Thyroid gland (tissue), 4 donors: ENCODE results near the gene IDH3G. TPM values are rescaled to one million over a fixed set of nuclear protein-coding genes. Genes with fewer than 3 reads are reported as not detected.

Source experiments
- DNase-seq, 2 donors: peaks; one replicate each; pipeline ENCODE4 v3.0.0-alpha.2; 2019
- H3K27ac ChIP-seq, 3 donors: fragments of 200-600 bp; sonication (generic); 1 replicate in 2 of 3; 2 replicates in 1 of 3; pipeline ENCODE4 v1.5.1; 2016 to 2019; ENCODE audit warnings: mild to moderate bottlenecking in 1 of 3, moderate library complexity in 1 of 3
- H3K27me3 ChIP-seq: fragments of 200-600 bp; sonication (generic); one replicate; pipeline ENCODE4 v1.5.1; 2019
- H3K36me3 ChIP-seq, 2 donors: fragments of 200-600 bp; sonication (generic); one replicate each; pipeline ENCODE4 v1.5.1; 2016 to 2019
- H3K4me1 ChIP-seq, 2 donors: fragments of 200-600 bp; sonication (generic); one replicate each; pipeline ENCODE4 v1.5.1; 2017 to 2019
- H3K4me3 ChIP-seq, 3 donors: fragments of 200-600 bp; sonication (generic); replicated peaks in 1 of 3; 1 replicate in 2 of 3; 2 replicates in 1 of 3; pipeline ENCODE4 v1.5.1; 2016; ENCODE audit warnings: mild to moderate bottlenecking in 1 of 3
- H3K9me3 ChIP-seq: fragments of 200-600 bp; sonication (generic); one replicate; pipeline ENCODE4 v1.5.1; 2017
- POLR2A ChIP-seq, 2 donors: fragments of 450-650 bp; IDR thresholded peaks; one replicate each; pipeline ENCODE4 v1.6.1; 2017; ENCODE audit warnings: antibody characterized with exemption in 2 of 2, mild to moderate bottlenecking in 2 of 2, moderate library complexity in 1 of 2
- WGBS, 2 donors: methylation state at CpG; one replicate each; pipeline ENCODE4 v1.1.5; 2017; 5-methylcytosine and 5-hydroxymethylcytosine counted together
- intact Hi-C: fragments of 100-400 bp; cut with DNase I; formaldehyde crosslinking; loops from one replicate; pipeline ENCODE4 v1.15.1; 2023
- total RNA-seq, 4 donors: library from RNA; depleted of rRNA; stranded (reverse); fragments of >200 nt; gene quantifications; one replicate each; pipeline ENCODE4 v1.2.3, GENCODE V29; 2016
- TF ChIP-seq, protein P1 (sequence below), 6 experiments: fragments of 200-600 bp in 3 of 6; fragments of 450-650 bp in 3 of 6; sonication (generic) in 3 of 6; IDR thresholded peaks; one replicate each; pipeline ENCODE4 v1.5.1; 2016 to 2019; ENCODE audit warnings: antibody characterized with exemption in 6 of 6, mild to moderate bottlenecking in 2 of 6, inconsistent platforms in 1 of 6, moderate library complexity in 1 of 6

Gene IDH3G
- total RNA-seq, 4 donors from 2014 or later = 77.7 to 148 (median 115) TPM

DNA sequence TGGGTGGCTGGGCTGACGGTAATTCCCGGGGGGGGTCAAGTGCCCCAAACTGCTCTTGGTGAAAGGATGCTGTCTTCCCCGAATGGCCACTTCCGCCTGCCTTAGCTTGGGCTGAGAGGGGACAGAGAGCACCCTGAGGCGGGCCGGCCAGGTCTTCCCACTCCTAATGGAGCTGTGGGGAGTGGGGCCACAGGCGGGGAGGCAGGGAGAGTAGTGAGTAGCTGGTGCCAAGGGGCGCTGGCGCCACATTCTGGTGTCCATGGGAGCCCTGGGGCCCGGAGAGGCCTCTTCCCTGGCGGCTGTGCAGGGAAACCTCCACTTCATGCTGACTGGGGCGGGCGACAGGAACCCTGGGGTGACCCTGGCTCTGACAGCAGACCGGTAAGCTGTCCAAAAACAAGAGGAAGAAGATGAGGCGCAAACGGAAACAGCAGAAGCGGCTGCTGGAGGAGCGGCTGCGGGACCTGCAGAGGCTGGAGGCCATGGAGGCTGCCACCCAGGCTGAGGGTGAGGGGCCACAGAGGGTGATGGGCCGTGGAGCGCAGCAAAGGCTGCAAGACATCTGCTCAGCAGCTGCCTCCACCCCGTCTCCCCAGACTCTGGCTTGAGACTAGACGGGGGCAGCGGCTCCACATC lies 10.7 kb downstream of the IDH3G start:
- Histone ChIP-seq H3K4me1 (no peaks in the 10 kb centered on the region), H3K4me3 (no peak overlapping the region), H3K36me3 (peaks cover 0 to 11% of the 10 kb centered on the region in 2 donors), H3K27me3 (no peaks in the 10 kb centered on the region), H3K9me3 (no peaks in the 10 kb centered on the region), H3K27ac (no peak overlapping the region)
- TF ChIP-seq, protein P1, sequence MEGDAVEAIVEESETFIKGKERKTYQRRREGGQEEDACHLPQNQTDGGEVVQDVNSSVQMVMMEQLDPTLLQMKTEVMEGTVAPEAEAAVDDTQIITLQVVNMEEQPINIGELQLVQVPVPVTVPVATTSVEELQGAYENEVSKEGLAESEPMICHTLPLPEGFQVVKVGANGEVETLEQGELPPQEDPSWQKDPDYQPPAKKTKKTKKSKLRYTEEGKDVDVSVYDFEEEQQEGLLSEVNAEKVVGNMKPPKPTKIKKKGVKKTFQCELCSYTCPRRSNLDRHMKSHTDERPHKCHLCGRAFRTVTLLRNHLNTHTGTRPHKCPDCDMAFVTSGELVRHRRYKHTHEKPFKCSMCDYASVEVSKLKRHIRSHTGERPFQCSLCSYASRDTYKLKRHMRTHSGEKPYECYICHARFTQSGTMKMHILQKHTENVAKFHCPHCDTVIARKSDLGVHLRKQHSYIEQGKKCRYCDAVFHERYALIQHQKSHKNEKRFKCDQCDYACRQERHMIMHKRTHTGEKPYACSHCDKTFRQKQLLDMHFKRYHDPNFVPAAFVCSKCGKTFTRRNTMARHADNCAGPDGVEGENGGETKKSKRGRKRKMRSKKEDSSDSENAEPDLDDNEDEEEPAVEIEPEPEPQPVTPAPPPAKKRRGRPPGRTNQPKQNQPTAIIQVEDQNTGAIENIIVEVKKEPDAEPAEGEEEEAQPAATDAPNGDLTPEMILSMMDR (IDR thresholded peaks at IDR 0.05) = no peak
- TF ChIP-seq POLR2A (IDR thresholded peaks at IDR 0.05) = no peak
- intact Hi-C loops = no loop called here
- DNase-seq = no peak
- WGBS, 2 donors = 59 to 79% methylated on average over 7 to 13 of the region's 24 CpGs

DNA sequence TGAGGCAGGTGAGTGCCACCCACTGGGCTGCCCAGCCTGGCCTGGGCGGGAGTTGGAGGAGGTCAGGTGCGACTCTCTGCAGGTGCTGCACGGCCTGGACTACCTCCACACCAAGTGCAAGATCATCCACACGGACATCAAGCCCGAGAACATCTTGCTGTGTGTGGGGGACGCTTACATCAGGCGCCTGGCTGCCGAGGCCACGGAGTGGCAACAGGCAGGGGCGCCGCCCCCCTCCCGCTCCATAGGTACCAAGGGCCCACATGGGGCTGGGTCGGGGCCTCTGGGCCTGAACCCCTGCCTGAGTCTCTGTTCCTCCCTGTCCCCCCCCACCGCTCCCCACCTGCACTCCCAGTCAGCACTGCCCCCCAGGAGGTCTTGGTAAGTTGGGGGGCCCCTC lies 11.3 kb downstream of the IDH3G start:
- no CpG with 5 or more reads among the region's 14 CpGs for WGBS, 2 donors
- H3K4me1 ChIP-seq = no peaks in the 10 kb centered on the region
- no peak for DNase-seq
- H3K4me3 ChIP-seq = no peak overlapping the region
- no peaks in the 10 kb centered on the region for H3K27me3 ChIP-seq
- H3K27ac ChIP-seq = no peak overlapping the region
- peaks cover 0 to 11% of the 10 kb centered on the region in 2 donors for H3K36me3 ChIP-seq
- intact Hi-C loops = no loop called here
- no peaks in the 10 kb centered on the region for H3K9me3 ChIP-seq
- no peak for TF ChIP-seq POLR2A (IDR thresholded peaks at IDR 0.05)

DNA sequence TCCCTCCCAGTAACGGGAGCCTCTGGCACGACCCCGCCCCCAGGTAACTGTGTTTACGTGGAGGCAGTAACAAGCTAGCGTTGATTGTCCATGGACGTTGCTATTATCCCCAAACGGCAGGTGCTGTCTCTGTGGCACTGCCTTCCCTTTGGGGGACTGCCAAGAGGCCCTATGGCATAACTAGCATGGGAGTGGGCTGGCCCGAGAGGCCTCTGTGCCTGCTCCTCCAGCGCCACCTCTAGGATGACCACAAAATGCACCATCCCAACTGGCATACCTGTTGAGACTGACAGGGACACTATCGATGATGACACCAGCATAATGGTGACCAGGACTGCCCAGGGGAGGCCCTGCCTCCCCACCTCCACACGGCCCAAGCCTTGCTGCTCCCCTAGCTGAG lies 11.9 kb downstream of the IDH3G start:
- DNase-seq = no peak
- TF ChIP-seq POLR2A (IDR thresholded peaks at IDR 0.05) = no peak
- TF ChIP-seq, protein P1 (IDR thresholded peaks at IDR 0.05) = no peak
- 45% methylated on average over 4 of the region's 11 CpGs; no CpG with 5 or more reads in 1 of the 2 donors for WGBS, 2 donors
- intact Hi-C loops = no loop called here
- Histone ChIP-seq H3K4me1 (no peaks in the 10 kb centered on the region), H3K9me3 (no peaks in the 10 kb centered on the region), H3K27ac (no peak overlapping the region), H3K36me3 (peaks cover 0 to 9% of the 10 kb centered on the region in 2 donors), H3K4me3 (no peak overlapping the region), H3K27me3 (no peaks in the 10 kb centered on the region)

DNA sequence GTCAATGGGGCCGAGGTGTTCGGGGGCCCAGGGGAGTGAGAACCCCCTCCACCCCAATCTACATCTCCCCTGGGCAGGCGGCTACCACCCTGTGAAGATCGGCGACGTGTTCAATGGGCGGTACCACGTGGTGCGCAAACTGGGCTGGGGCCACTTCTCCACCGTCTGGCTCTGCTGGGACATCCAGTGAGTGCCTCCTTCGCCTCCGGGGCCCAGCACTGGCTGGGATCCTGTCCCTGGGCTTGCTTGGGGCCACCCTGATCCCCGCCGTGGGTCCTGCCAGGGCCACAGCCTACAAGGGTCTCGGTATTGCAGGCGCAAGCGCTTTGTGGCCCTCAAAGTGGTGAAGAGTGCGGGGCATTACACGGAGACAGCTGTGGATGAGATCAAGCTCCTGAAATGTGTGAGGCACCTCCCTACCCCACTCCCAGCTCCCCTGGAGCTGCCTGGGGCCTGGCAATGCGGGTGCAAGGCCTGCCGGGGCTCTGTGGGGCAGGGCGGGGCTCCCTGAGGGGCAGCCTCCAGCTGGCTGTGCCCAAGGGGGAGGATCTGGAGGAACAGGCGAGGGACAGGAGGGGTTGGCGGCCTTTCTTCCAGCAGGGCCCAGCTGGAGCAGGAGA lies 12.6 kb downstream of the IDH3G start:
- intact Hi-C loops = no loop called here
- H3K27me3 ChIP-seq = no peaks in the 10 kb centered on the region

DNA sequence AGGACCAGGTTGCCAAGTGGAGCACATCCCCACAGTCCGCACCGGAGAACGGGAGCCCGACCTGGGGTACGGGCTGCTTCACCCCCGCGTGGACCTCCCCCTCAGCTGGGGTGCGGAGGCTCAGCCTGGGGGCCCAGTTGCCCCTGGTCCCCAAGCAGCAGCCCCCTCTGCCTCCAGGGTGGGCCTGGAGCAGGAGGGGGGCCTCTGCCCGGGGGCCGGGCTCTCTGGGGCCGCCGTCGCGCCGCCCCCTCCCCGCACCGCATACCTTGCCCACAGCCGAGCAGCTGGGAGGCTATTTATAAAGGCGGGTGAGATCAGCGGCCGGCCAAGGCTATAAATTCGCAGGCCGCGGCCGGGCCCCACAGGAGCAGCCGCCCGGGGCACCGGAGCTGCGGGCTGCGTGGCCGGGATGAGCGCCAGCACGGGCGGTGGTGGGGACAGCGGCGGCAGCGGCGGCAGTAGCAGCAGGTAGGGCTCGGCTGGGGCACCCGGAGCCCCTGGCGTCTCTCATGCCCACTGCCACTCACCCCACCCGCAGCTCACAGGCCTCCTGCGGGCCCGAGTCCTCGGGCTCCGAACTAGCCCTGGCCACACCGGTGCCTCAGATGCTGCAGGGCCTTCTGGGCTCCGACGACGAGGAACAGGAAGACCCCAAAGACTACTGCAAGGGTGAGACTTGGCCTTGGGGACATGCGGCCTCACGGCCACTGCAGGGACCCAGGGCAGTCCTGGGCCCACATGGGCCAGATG lies 13.3 kb downstream of the IDH3G start, which contains the start of gene SRPK3:
Gene SRPK3 (plus strand): TSS at position 364 of the 750 bp plus-strand sequence. CDS start 46 bp downstream, at position 410.
- DNase-seq = no peak
- no CpG with 5 or more reads among the region's 52 CpGs for WGBS, 2 donors
- intact Hi-C loops = no loop called here
- TF ChIP-seq, protein P1 (IDR thresholded peaks at IDR 0.05) = no peak
- no peak for TF ChIP-seq POLR2A (IDR thresholded peaks at IDR 0.05)
- no peaks in the 10 kb centered on the region for H3K9me3 ChIP-seq
- H3K27ac ChIP-seq = no peak within 1 kb of the TSS
- no peaks in the 10 kb centered on the region for H3K27me3 ChIP-seq
- H3K36me3 ChIP-seq = no peaks in the 10 kb centered on the region
- H3K4me1 ChIP-seq = no peaks in the 10 kb centered on the region
- H3K4me3 ChIP-seq = no peak within 1 kb of the TSS

More for the DNA sequence above, 12.6 kb downstream of the IDH3G start:
- Histone ChIP-seq H3K27ac (no peak overlapping the region), H3K4me1 (no peaks in the 10 kb centered on the region), H3K4me3 (no peak overlapping the region), H3K9me3 (no peaks in the 10 kb centered on the region), H3K36me3 (peaks cover 0 to 3% of the 10 kb centered on the region in 2 donors)
- TF ChIP-seq, protein P1 (IDR thresholded peaks at IDR 0.05) = no peak
- TF ChIP-seq POLR2A (IDR thresholded peaks at IDR 0.05) = no peak
- 85% methylated on average over 9 of the region's 24 CpGs; no CpG with 5 or more reads in 1 of the 2 donors for WGBS, 2 donors
- DNase-seq = no peak
